HG02798 (cell line): ENCODE results near the gene ANKEF1.

Source experiments
- ATAC-seq: cut with Tn5 transposase; IDR thresholded peaks from one replicate; pipeline ENCODE4 v1.9.1; 2021; ENCODE audit warnings: mild to moderate bottlenecking; ENCODE audit not compliant: unreplicated experiment, poor library complexity

The ANKEF1 gene

GRCh38 chr20:10077886-10078285, 43.1 kb downstream of the ANKEF1 start:
- no peak for ATAC-seq

DNA sequence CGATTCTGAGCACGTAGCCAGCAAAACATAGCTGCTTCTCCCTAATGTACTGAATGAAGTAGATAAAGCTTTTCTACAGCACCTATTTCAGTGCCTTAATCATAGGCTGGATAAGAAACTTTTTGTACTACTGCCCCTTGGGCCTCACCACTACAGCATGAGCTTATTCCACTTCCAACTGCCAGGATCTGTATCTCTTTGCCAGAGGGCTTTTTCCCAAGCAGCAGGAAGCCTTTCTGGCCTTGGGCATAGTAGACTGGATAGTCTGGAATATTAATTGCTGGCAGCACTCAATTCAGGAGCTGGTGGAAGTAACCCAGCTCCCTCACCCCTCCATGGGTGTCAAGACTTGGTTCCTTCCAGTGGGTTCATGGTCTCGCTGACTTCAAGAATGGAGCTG, 43.6 kb downstream of the ANKEF1 start:
- ATAC-seq, result no peak

DNA sequence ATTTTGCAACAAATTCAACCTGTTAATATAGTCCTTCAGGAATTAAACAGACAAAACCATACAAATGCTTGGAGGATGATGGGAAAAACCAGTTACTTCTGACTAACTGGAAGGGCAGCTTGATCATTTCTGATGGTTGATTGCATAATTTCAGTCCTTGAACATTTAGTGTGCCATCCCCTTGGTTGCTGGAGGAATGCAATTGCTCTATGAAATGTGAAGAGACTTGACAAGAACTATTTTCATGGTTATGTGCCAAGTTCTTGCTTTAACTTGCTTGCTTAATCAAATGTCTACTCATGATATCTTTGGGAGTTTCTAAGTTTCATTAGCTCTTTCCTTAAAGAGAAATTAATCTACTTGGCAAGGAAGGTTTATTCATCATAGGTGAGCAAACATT, 45.2 kb downstream of the ANKEF1 start:
- ATAC-seq, result no peak

DNA sequence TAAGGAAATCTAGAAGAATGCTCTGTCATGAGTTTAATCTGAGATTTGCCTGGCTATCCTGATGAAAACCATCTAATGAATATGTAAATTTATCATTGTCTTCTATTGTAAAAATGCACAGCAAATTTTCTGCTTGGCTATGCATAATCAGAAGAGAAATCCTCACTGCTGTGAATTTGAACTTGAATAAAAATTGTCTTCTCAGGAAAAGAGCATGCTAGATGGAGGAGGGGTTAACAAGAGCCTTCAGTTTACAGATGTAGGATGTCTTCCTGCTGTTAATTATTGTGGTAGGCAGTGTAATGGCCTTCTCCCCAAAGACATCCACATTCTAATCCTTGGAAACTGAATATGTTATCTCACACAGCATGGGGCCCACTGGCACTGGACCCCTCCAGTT, 45.8 kb downstream of the ANKEF1 start:
- ATAC-seq, result no peak

- peak; percentile 9 for ATAC-seq
Observed at GRCh38 chr20:10089871-10090587, 55.2 kb downstream of the ANKEF1 start.

- ATAC-seq, result peak; percentile 70
Observed at GRCh38 chr20:10090588-10091166, 55.9 kb downstream of the ANKEF1 start.

GRCh38 chr20:10093087-10093591, 58.4 kb downstream of the ANKEF1 start:
- no peak for ATAC-seq

DNA sequence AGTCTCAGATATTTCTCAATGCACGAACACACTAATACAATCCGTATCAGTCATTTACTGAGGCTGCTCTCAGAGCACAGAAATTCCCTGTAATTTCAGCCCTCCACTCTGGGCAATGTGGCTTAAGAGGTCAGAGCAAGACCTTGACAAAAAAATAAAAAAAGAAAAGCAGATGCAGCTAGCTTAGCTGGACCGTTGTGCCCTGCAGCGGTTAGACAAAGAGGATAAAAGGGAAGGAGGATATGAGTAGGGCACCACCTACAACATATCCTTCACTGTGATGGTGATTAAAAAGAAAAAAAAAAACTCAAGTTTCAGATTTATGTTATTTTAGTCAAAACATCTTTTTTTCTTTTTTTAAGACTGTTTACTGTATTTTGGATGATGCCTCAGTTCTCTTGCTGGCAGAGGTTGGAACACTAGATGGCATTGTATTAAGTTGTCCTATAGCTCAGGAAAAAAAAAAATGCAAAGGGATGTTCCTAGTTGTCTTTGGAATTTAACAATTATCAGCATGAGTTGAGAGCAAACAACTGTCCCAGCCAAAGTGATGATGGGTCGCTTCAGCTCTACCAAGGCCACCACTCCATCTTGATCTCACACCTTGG, 59.9 kb downstream of the ANKEF1 start:
- ATAC-seq, result no peak

- ATAC-seq, result no peak
Observed at GRCh38 chr20:10096790-10097189, 62.0 kb downstream of the ANKEF1 start.

DNA sequence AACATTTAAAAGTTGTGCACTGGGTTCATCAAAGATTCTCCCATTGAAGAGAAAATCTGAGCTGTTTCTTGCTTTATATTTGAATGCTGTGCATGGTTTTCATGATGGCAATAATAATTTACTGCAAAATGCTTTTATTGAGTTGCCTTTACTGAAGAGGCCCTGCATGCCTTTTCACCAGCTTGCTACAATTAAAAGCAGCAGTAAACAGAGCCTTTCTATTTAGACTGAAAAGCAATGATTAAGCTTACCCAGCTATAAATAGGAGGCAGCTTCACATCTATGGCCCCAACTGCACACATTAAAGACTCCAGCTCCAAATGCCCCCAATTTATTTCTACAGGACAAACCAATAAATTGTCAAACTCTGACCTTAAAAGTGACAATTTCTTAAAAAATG, 70.3 kb downstream of the ANKEF1 start:
- no peak for ATAC-seq
